ENCODE data around the gene DGKZ.
"Not testable (repeated sequence)": the region's sequence is repeated elsewhere in the genome, so short reads cannot be mapped to it uniquely, and the experiment has no call there.

DNA sequence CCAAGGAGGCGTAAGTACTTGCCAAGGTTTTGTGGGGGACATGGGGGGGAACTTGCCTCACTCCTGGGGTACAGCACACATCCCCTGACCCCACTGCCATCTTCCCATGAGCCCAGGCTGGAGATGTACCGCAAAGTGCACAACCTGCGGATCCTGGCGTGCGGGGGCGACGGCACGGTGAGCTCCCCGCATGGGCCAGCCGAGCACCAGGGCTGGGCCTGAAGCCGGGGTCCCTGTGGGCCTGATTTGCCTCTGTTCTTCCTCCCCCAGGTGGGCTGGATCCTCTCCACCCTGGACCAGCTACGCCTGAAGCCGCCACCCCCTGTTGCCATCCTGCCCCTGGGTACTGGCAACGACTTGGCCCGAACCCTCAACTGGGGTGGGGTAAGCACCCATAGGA lies 25.2 kb downstream of the DGKZ start:
- not testable (repeated sequence) for TF ChIP-seq POLR2AphosphoS5, POLR2A, EP300 (IDR thresholded peaks at IDR 0.05)
- TF ChIP-seq, protein P1, sequence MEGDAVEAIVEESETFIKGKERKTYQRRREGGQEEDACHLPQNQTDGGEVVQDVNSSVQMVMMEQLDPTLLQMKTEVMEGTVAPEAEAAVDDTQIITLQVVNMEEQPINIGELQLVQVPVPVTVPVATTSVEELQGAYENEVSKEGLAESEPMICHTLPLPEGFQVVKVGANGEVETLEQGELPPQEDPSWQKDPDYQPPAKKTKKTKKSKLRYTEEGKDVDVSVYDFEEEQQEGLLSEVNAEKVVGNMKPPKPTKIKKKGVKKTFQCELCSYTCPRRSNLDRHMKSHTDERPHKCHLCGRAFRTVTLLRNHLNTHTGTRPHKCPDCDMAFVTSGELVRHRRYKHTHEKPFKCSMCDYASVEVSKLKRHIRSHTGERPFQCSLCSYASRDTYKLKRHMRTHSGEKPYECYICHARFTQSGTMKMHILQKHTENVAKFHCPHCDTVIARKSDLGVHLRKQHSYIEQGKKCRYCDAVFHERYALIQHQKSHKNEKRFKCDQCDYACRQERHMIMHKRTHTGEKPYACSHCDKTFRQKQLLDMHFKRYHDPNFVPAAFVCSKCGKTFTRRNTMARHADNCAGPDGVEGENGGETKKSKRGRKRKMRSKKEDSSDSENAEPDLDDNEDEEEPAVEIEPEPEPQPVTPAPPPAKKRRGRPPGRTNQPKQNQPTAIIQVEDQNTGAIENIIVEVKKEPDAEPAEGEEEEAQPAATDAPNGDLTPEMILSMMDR (IDR thresholded peaks at IDR 0.05), result not testable (repeated sequence)

Data from stomach (tissue), 4 donors.